Muscle layer of colon (tissue), 2 donors: Measurements from ENCODE around the gene GNAS-AS1.

Experiments used
- H3K27ac ChIP-seq: one replicate; pipeline ENCODE4 v1.7.0; 2013; ENCODE audit warnings: low read depth, mild to moderate bottlenecking, low read length, moderate library complexity
- H3K27me3 ChIP-seq, 2 donors: one replicate each; pipeline ENCODE4 v1.7.0; 2013; ENCODE audit warnings: low read length in 2 of 2, mild to moderate bottlenecking in 2 of 2; ENCODE audit not compliant: insufficient read depth in 2 of 2, control insufficient read depth in 1 of 2
- H3K36me3 ChIP-seq: one replicate; pipeline ENCODE4 v1.7.0; 2013; ENCODE audit warnings: mild to moderate bottlenecking, low read length; ENCODE audit not compliant: insufficient read depth
- H3K4me1 ChIP-seq: one replicate; pipeline ENCODE4 v1.7.0; 2013; ENCODE audit warnings: mild to moderate bottlenecking, low read length; ENCODE audit not compliant: insufficient read depth
- H3K4me3 ChIP-seq, 2 donors: one replicate each; pipeline ENCODE4 v1.7.0; 2013; ENCODE audit warnings: low read length in 2 of 2, low read depth in 1 of 2, mild to moderate bottlenecking in 1 of 2, moderate library complexity in 1 of 2
- H3K9ac ChIP-seq: one replicate; pipeline ENCODE4 v1.7.0; 2013; ENCODE audit warnings: low read length
- H3K9me3 ChIP-seq: one replicate; pipeline ENCODE4 v1.7.0; 2013; ENCODE audit warnings: mild to moderate bottlenecking, low read length
- donor health status: abdominal sarcoma.
- donor health status: Adenocarcinoma of cecum.

The GNAS-AS1 gene

DNA sequence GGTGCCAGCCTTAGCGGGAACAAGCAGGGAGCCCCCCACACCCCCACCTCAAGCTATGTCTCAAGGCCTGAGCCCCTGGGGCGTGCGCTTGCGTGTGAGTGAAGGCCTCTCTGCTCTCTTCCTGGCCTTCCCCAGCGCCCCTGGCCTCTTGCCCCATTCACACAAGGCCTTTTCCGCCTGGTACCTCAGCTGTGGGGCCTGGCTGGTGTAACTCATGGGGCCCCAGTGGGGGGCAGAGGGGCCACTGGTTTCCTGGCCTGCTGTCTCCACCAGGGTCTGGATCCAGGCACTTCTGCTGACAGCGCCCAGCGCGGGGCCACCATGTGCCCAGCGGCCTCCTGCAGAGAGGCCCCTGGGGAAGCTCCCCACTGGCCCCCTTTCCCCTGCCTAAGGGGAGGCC lies 34.7 kb downstream of the GNAS-AS1 start:
- H3K36me3 ChIP-seq = no peaks in the 10 kb centered on the region
- H3K27ac ChIP-seq = no peak overlapping the region
- H3K4me3 ChIP-seq = no peak overlapping the region
- H3K4me1 ChIP-seq = no peaks in the 10 kb centered on the region
- no peak overlapping the region for H3K9ac ChIP-seq
- no peaks in the 10 kb centered on the region for H3K9me3 ChIP-seq
- H3K27me3 ChIP-seq = no peaks in the 10 kb centered on the region

DNA sequence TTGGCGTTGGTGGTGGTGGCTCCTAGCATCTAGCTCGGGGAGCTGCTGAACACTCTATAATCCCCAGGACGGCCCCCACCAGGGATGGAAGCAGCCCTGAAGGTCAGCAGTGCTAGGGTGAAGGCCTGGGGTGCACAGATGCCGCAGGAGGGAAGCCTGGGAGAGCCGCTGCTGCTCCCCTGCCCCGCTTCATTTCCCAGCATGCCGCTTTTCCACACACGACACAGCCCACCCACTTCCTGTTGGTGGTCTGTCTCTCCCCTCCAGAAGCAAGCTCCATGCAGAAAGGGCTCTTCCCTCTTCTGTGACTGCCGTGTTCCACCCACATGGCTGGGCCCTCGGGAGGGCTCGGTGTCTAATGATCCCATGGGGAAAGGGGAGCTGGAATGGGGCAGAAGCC lies 35.3 kb downstream of the GNAS-AS1 start:
- peaks cover 0 to 3% of the 10 kb centered on the region in 2 donors for H3K27me3 ChIP-seq
- no peaks in the 10 kb centered on the region for H3K9me3 ChIP-seq
- H3K36me3 ChIP-seq = no peaks in the 10 kb centered on the region
- no peaks in the 10 kb centered on the region for H3K4me1 ChIP-seq
- no peak overlapping the region for H3K9ac ChIP-seq
- H3K27ac ChIP-seq = no peak overlapping the region
- H3K4me3 ChIP-seq = no peak overlapping the region

DNA sequence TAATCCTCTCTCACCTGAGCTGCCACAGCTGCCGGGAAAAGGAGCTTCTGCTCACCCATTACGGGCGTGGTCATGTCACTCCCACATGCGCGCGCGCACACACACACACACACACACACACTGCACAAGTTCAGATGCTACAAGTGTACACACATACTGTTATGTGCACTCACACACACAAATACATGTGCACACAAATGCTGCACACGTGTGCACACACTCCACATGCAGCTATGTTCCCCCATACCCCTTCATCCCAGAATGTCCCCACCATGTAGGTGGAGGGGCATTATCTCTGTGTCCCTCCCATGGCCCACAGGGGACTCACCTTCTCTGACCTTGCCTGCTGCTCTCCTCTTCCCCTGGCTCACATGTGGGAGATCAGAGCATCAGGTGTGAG lies 37.3 kb downstream of the GNAS-AS1 start:
- no peak overlapping the region for H3K4me3 ChIP-seq
- H3K36me3 ChIP-seq = no peaks in the 10 kb centered on the region
- H3K4me1 ChIP-seq = no peaks in the 10 kb centered on the region
- peaks cover 0 to 3% of the 10 kb centered on the region in 2 donors for H3K27me3 ChIP-seq
- no peak overlapping the region for H3K27ac ChIP-seq
- no peaks in the 10 kb centered on the region for H3K9me3 ChIP-seq
- no peak overlapping the region for H3K9ac ChIP-seq

DNA sequence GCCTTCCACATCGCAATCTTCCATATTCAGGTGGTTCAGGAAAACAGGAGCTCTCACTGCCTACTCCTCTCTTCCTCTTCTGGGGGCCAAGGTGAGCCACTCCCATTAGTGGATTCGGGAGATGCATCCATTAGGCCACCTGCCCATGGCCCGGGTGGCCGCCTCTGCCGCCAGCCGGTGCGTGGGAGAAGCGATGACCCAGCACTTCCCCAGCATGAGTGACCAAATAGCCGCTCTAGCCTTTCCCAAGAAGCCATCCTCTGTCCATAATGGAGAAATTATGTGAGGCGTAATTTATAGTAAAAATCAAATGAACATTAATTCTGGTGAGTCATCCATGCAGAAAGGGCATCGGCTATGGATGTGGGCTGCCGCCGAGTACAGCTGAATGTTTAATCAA lies 39.4 kb downstream of the GNAS-AS1 start:
- Histone ChIP-seq H3K36me3 (no peaks in the 10 kb centered on the region), H3K9ac (no peak overlapping the region), H3K4me3 (no peak overlapping the region), H3K27ac (no peak overlapping the region), H3K27me3 (peaks cover 0 to 3% of the 10 kb centered on the region in 2 donors), H3K4me1 (no peaks in the 10 kb centered on the region), H3K9me3 (no peaks in the 10 kb centered on the region)

DNA sequence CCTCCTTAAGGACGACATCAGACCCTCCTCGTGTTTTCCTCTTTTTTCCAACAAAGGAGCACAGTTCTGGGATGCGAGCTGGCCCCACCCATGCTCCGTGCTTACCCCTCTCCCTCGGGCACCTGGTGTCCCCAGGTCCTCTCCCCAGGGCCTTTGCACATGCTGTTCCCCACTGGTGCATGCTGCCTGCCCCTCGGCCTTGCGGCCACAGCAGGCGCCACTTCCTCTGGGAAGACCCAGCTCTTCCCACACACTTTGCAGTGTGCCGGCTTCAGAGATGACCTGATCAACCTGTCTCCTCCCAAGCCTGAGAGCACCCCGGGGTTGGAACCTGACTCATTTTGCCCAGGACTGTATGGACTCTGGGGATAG lies 39.8 kb downstream of the GNAS-AS1 start:
- H3K4me1 ChIP-seq = no peaks in the 10 kb centered on the region

DNA sequence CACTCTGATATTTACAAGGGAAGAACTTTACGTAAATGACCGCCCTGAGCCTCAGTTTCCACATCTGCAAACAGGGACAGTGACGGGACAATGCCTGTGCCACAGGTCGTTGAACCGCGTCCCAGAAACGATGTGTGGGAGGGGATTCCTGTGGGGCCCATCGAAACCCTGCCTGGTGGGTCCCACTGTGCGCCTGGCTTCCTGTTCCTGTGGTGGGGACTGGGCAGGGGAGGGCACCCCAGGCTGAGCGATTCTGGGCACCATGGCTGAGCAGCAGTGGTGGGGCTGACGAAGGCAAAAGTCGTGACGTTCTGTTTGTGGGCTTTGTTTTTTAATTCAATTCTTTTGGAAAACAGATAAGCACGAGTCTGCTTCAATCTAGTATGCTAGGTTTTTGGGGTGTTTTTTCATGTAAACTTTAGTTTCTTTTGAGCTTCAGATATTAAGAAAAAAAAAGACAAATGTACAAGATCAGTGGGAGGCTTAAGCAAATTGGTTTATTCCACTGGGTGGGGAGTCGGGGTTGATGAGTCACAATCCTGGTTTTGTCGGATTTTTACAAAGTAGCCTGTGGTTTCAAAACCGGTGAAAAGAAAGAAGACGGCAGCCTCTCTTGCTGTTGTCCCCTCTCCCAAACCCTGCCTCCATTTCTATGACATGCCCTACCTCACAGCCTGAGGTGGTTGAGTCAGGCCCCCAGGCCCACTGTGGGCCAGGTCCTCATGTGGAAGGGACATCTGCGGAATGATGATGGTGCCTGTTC lies 40.4 kb downstream of the GNAS-AS1 start:
- Histone ChIP-seq H3K27ac (no peak overlapping the region), H3K4me3 (no peak overlapping the region), H3K27me3 (peaks cover 0 to 3% of the 10 kb centered on the region in 2 donors), H3K36me3 (no peaks in the 10 kb centered on the region), H3K9ac (no peak overlapping the region), H3K9me3 (no peaks in the 10 kb centered on the region), H3K4me1 (no peaks in the 10 kb centered on the region)

More for the DNA sequence above, 39.8 kb downstream of the GNAS-AS1 start:
- Histone ChIP-seq H3K36me3 (no peaks in the 10 kb centered on the region), H3K9me3 (no peaks in the 10 kb centered on the region), H3K27ac (no peak overlapping the region), H3K4me3 (no peak overlapping the region), H3K27me3 (peaks cover 0 to 3% of the 10 kb centered on the region in 2 donors), H3K9ac (no peak overlapping the region)

DNA sequence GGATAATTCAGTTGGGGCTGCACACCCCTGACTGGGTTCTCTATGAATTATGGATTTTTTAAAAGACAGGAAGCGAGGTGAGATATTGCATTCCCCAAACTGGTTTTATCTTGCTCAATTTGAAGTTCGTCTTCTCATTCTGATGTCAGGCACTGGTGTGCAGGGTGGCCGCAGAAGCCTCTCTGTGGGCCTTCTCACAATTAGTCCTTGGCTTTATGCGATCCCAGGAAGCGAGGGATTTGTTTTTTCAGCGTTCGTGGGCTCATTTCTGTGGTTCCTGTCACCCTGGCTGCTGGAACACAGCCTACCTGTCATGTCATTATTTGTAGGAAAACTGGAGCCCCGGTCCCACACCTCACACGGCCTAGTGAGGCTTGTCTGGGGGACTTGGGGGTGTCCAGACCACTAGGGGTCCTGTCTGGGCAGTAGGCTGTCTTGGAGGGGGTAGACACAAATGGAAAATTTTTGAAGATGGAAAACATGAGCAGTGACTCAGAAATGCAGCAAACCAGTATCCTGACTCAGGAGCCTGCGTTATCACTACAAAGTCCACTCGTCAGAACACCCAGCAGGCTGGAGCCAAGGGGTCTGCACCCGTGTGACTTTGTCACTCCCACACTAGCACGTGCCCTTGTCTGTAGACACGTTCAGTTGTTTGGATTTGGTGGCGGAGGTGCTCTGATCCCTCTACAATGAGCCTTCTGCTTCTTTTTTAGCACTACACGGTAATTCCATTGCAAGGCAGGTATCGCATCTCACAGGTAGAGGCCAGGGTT lies 42.2 kb downstream of the GNAS-AS1 start:
- H3K36me3 ChIP-seq = no peaks in the 10 kb centered on the region
- H3K4me1 ChIP-seq = no peaks in the 10 kb centered on the region
- peaks cover 0 to 9% of the 10 kb centered on the region in 2 donors for H3K27me3 ChIP-seq
- H3K9me3 ChIP-seq = no peaks in the 10 kb centered on the region
- H3K4me3 ChIP-seq = no peak overlapping the region
- no peak overlapping the region for H3K9ac ChIP-seq
- no peak overlapping the region for H3K27ac ChIP-seq

DNA sequence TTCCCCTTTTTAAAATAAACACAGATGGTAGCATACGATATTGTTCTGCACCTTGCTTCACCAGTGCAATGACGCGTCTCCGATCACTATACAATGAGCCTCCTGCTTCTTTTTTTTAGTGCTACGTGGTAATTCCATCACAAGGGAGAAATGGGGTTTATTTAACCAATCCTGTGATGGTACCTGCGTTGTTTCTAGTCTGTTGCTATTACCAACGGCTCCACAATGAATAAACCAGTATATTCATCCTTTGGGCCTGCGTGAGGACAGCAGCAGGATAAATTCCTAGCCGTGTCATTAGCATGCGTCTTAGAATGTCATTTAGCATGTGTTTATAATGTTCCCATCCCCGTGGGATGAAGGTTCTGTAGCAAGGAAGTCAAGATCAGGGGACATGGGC lies 42.9 kb downstream of the GNAS-AS1 start:
- Histone ChIP-seq H3K27ac (no peak overlapping the region), H3K9ac (no peak overlapping the region), H3K36me3 (no peaks in the 10 kb centered on the region), H3K4me1 (no peaks in the 10 kb centered on the region), H3K27me3 (peaks cover 0 to 9% of the 10 kb centered on the region in 2 donors), H3K9me3 (no peaks in the 10 kb centered on the region), H3K4me3 (no peak overlapping the region)

DNA sequence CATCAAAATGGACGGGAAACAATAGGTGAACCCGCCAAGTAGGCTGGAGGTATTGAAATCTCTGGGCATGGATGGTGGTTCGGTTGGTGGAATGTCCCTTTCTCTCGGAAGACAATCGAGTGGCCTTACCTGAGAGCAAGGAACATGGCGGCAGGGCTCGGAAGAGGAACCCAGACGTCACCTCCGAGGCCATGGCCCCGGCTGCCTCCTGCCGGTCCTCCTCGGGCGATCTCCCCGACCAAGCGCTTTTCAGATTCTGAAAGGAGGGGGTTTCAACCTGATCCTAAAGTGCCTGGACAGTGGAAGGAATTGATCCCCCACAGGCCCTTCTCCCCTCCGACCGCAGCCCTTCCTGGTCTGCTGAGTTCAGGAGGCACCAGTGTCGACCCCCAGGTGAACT lies 47.2 kb downstream of the GNAS-AS1 start:
- no peak overlapping the region for H3K9ac ChIP-seq
- peaks cover 0 to 6% of the 10 kb centered on the region in 2 donors for H3K27me3 ChIP-seq
- no peaks in the 10 kb centered on the region for H3K9me3 ChIP-seq
- H3K36me3 ChIP-seq = no peaks in the 10 kb centered on the region
- no peaks in the 10 kb centered on the region for H3K4me1 ChIP-seq
- no peak overlapping the region for H3K27ac ChIP-seq
- no peak overlapping the region for H3K4me3 ChIP-seq

DNA sequence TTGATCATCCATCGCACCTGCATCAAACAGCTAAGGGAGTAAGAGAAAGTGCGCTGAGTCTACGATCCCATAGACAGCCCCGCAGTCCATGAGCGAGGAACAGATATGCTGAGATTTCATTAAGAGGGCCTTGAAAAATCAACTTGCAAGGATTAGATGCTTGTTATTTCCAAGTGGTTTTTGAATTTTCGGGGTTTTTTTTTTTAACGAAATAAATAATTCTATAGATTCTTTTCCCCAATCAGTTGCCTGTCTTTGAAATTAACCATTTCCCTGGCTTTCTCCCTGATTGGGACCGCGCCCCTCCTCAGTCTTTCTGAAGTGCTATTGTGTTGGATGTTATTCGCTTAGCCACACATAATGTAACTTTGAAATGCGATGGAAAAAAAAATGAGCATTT lies 48.6 kb downstream of the GNAS-AS1 start:
- Histone ChIP-seq H3K36me3 (no peaks in the 10 kb centered on the region), H3K4me3 (no peak overlapping the region), H3K9me3 (no peaks in the 10 kb centered on the region), H3K27me3 (peaks cover 0 to 6% of the 10 kb centered on the region in 2 donors), H3K4me1 (no peaks in the 10 kb centered on the region), H3K9ac (no peak overlapping the region), H3K27ac (no peak overlapping the region)

DNA sequence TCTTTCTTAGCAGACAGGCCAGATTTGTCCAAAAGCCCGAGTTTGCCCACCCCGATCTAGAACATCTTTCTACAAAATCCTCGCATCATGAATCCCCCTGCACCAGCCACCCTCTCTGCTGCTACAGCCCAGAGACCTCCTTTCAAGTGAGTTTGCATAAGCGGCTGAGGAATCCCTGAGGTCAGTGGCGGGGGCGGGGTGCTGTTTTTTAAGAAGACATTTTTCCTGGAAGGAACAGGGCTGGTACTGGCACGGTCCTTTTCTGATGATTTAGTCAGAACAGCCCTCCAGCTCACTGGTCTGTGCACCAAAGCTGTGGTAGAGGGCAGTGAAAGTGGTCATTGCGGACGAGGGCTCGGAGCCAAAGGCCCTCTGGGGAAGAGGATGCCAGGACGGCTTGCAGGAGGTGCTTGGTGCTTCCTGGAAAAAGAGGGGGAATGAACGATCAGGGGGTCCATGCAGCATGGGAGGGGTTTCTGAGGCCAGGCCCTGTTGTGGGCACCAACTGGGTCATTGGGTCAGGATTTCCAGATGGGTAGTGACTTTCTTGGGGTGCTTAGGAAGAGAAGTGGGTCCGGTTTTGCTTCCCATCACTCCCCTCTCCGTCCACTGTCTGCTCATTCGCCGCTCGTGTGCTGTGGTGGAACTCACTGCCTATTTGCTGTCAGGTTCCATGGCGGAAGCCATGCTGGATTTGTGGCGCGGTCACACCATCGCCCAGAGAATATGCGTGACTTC lies 50.4 kb downstream of the GNAS-AS1 start:
- H3K36me3 ChIP-seq = no peaks in the 10 kb centered on the region
- H3K9ac ChIP-seq = no peak overlapping the region
- H3K27ac ChIP-seq = no peak overlapping the region
- H3K27me3 ChIP-seq = peaks cover 0 to 6% of the 10 kb centered on the region in 2 donors
- H3K9me3 ChIP-seq = no peaks in the 10 kb centered on the region
- no peaks in the 10 kb centered on the region for H3K4me1 ChIP-seq
- no peak overlapping the region for H3K4me3 ChIP-seq
